Ascending aorta (tissue), 2 donors: Measurements from ENCODE around the gene ELANE. TPM values are rescaled to one million over a fixed set of nuclear protein-coding genes. Genes with fewer than 3 reads are reported as not detected.

Experiments used
- DNase-seq, 2 donors: peaks; one replicate each; pipeline ENCODE4 v3.0.0-alpha.2; 2019; ENCODE audit warnings: low spot score in 2 of 2
- H3K27ac ChIP-seq, 2 donors: fragments of 200-600 bp; sonication (generic); one replicate each; pipeline ENCODE4 v1.5.1; 2016 to 2017; ENCODE audit warnings: mild to moderate bottlenecking in 1 of 2
- H3K27me3 ChIP-seq: fragments of 200-600 bp; sonication (generic); one replicate; pipeline ENCODE4 v1.5.1; 2017
- H3K36me3 ChIP-seq, 2 donors: fragments of 200-600 bp; sonication (generic); one replicate each; pipeline ENCODE4 v1.5.1; 2016
- H3K4me1 ChIP-seq, 2 donors: fragments of 200-600 bp; sonication (generic); one replicate each; pipeline ENCODE4 v1.5.1; 2016 to 2017; ENCODE audit warnings: mild to moderate bottlenecking in 1 of 2
- H3K4me3 ChIP-seq, 2 donors: fragments of 200-600 bp; sonication (generic); one replicate each; pipeline ENCODE4 v1.5.1; 2016 to 2017; ENCODE audit warnings: mild to moderate bottlenecking in 1 of 2
- H3K9me3 ChIP-seq, 2 donors: fragments of 200-600 bp; sonication (generic); one replicate each; pipeline ENCODE4 v1.5.1; 2016
- CTCF ChIP-seq, 3 experiments: fragments of 200-600 bp in 2 of 3; fragments of 450-650 bp in 1 of 3; sonication (generic) in 2 of 3; IDR thresholded peaks; one replicate each; pipeline ENCODE4 v1.5.1; 2016 to 2019; ENCODE audit warnings: antibody characterized with exemption in 3 of 3, mild to moderate bottlenecking in 1 of 3, moderate library complexity in 1 of 3
- intact Hi-C: fragments of 100-400 bp; cut with DNase I; formaldehyde crosslinking; loops from one replicate; pipeline ENCODE4 v1.15.1; 2023
- total RNA-seq: library from RNA; depleted of rRNA; stranded (reverse); fragments of >200 nt; gene quantifications from one replicate; pipeline ENCODE4 v1.1.0, GENCODE V29; 2016

Gene ELANE
- total RNA-seq, 1 donor from 2014 or later = not detected

GRCh38 chr19:821231-821824 lies 30.8 kb upstream of the ELANE start:
- Histone ChIP-seq H3K27ac (no peak overlapping the region), H3K4me1 (peaks cover 9 to 10% of the 10 kb centered on the region in 2 donors), H3K9me3 (no peaks in the 10 kb centered on the region), H3K4me3 (peak overlapping the region; percentile 9 to 45), H3K36me3 (no peaks in the 10 kb centered on the region), H3K27me3 (peaks cover 23% of the 10 kb centered on the region)
- no peak for TF ChIP-seq CTCF (IDR thresholded peaks at IDR 0.05)
- no peak for DNase-seq
- intact Hi-C loops = no loop called here

DNA sequence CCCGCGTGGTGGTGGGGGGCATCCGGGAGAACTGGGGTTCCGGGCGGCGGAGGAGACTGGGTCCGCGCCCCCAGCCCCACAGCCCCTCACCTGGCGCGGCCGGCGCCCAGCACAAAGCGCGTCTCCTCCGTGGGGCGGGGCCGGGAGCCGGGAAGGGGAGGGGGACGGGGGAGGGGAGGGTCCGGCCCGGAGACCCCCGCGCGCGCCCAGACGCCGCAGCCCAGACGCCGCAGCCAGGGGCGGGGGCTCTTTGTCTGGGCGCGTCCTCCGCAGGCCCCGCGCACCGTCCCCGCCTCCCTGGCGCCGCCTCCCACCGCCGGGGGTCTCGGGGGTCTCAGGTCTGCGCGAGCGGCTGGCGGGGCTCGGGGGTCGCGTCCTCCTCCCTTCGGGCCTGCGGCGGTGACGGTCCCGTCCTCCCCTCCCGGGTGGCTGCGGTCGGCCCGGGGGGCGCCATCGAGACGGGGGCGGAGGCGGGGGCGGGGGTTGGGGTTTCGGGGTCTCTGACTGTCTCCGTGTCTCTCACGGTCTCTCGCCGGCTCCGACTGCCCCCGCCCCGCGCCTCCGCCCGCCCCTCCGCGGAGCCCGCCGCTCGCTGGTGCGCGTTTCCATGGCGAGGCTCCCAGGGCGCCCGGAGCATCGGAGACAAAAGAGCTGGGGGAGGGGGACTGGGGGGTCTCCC lies 30.1 kb upstream of the ELANE start, which contains the start of gene PLPPR3:
Gene PLPPR3 (minus strand): TSS at position 131 of the 679 bp plus-strand sequence. CDS start 396 bp downstream, outside the sequence.
- intact Hi-C loops = no loop called here
- peaks cover 9 to 10% of the 10 kb centered on the region in 2 donors for H3K4me1 ChIP-seq
- peak within 1 kb of the TSS; percentile 9 to 45 for H3K4me3 ChIP-seq
- no peaks in the 10 kb centered on the region for H3K9me3 ChIP-seq
- peaks cover 23% of the 10 kb centered on the region for H3K27me3 ChIP-seq
- no peak for TF ChIP-seq CTCF (IDR thresholded peaks at IDR 0.05)
- no peak within 1 kb of the TSS for H3K27ac ChIP-seq
- no peak for DNase-seq
- H3K36me3 ChIP-seq = no peaks in the 10 kb centered on the region

DNA sequence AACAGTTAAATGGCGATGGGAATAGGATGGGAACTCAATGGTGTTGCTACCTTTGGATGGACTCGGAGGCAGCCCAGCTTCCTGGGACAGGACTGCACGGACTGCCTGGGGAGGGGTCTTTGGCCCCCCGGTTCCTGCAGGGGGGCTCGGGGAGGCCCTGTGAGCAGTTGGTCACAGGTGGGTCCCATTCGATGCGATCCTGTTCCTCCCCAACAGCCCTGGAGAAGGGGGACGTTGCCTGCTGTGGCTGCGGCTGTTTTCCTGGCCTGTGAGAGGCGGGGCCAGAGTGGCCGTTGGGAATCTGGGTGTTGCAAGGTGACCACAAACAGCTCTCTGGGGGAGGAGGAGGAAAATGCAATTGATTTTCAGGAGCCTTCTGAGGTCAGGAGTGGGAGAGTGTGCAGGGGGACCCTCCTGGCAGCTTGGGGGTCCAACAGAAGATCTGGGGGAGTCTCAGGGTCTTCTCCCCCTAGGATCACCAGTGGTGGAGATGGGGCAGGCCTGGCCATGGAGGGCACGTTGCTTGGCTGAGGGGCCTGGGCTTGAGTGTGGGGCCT lies 28.5 kb upstream of the ELANE start:
- TF ChIP-seq CTCF (IDR thresholded peaks at IDR 0.05) = no peak
- Histone ChIP-seq H3K27me3 (peaks cover 23% of the 10 kb centered on the region), H3K27ac (no peak overlapping the region), H3K36me3 (no peaks in the 10 kb centered on the region), H3K9me3 (no peaks in the 10 kb centered on the region), H3K4me1 (peaks cover 9 to 10% of the 10 kb centered on the region in 2 donors), H3K4me3 (no peak overlapping the region)
- intact Hi-C loops = no loop called here
- DNase-seq = no peak

DNA sequence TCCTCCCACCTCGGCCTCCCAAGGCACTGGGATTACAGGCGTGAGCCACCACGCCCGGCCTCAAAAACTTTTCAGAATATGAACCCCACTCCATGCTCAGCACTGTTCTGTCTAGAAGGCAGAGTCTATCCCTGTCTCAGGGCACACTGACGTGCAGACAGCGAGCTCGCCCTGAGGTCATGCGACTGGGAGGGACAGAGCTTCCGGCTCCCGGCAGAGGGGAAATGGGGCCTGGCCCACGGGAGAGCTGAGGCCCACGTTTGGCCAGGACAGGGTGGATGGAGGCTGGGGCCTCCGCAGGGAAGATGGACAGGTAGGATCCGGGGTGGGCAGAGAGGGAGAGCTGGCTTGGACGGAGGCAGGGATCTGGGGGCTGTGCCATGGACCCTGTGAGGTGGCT lies 27.2 kb upstream of the ELANE start:
- peaks cover 23% of the 10 kb centered on the region for H3K27me3 ChIP-seq
- intact Hi-C loops = no loop called here
- peaks cover 9 to 10% of the 10 kb centered on the region in 2 donors for H3K4me1 ChIP-seq
- no peak overlapping the region for H3K4me3 ChIP-seq
- no peak for DNase-seq
- H3K9me3 ChIP-seq = no peaks in the 10 kb centered on the region
- TF ChIP-seq CTCF (IDR thresholded peaks at IDR 0.05) = no peak
- H3K27ac ChIP-seq = no peak overlapping the region
- H3K36me3 ChIP-seq = no peaks in the 10 kb centered on the region

GRCh38 chr19:825897-826644 lies 26.0 kb upstream of the ELANE start:
- Histone ChIP-seq H3K27ac (no peak overlapping the region), H3K4me3 (no peak overlapping the region), H3K27me3 (peaks cover 25% of the 10 kb centered on the region), H3K36me3 (no peaks in the 10 kb centered on the region), H3K9me3 (no peaks in the 10 kb centered on the region), H3K4me1 (peaks cover 9 to 10% of the 10 kb centered on the region in 2 donors)
- DNase-seq = no peak
- intact Hi-C loops = no loop called here
- no peak for TF ChIP-seq CTCF (IDR thresholded peaks at IDR 0.05)
